Tibial nerve (tissue), 4 donors: ENCODE results near the gene MAPKAP1. TPM values are rescaled to one million over a fixed set of nuclear protein-coding genes. Genes with fewer than 3 reads are reported as not detected.

ENCODE experiments used
- DNase-seq, 2 donors: peaks; one replicate each; pipeline ENCODE4 v3.0.0-alpha.2; 2019; ENCODE audit warnings: low spot score in 2 of 2
- H3K27ac ChIP-seq, 4 donors: fragments of 200-600 bp; sonication (generic) in 3 of 4; one replicate each; pipeline ENCODE4 v1.5.1; 2017 to 2019; ENCODE audit warnings: mild to moderate bottlenecking in 1 of 4
- H3K27me3 ChIP-seq, 2 donors: fragments of 200-600 bp; sonication (generic) in 1 of 2; one replicate each; pipeline versions ENCODE4 v1.5.1 to v1.6.0; 2017 to 2019
- H3K36me3 ChIP-seq, 3 donors: fragments of 200-600 bp; sonication (generic); one replicate each; pipeline ENCODE4 v1.5.1; 2018 to 2019
- H3K4me1 ChIP-seq, 4 donors: fragments of 200-600 bp; sonication (generic) in 3 of 4; one replicate each; pipeline ENCODE4 v1.5.1; 2017 to 2019
- H3K4me3 ChIP-seq, 4 donors: fragments of 200-600 bp; sonication (generic) in 3 of 4; one replicate each; pipeline ENCODE4 v1.5.1; 2017 to 2019; ENCODE audit warnings: mild to moderate bottlenecking in 1 of 4, moderate library complexity in 1 of 4
- H3K9me3 ChIP-seq, 4 donors: fragments of 200-600 bp; sonication (generic) in 3 of 4; one replicate each; pipeline ENCODE4 v1.5.1; 2017 to 2019
- CTCF ChIP-seq, 5 experiments: fragments of 200-600 bp in 3 of 5; fragments of 450-650 bp in 2 of 5; sonication (generic) in 3 of 5; IDR thresholded peaks; one replicate each; pipeline ENCODE4 v1.5.1; 2016 to 2019; ENCODE audit warnings: antibody characterized with exemption in 5 of 5, mild to moderate bottlenecking in 3 of 5, moderate library complexity in 2 of 5
- EP300 ChIP-seq, 2 donors: sonication (generic); formaldehyde crosslinking; IDR thresholded peaks; one replicate each; pipeline ENCODE4 v1.6.1; 2017; ENCODE audit warnings: antibody characterized with exemption in 2 of 2, mild to moderate bottlenecking in 1 of 2
- POLR2A ChIP-seq, 2 donors: fragments of 450-650 bp; IDR thresholded peaks; one replicate each; pipeline ENCODE4 v1.6.1; 2017; ENCODE audit warnings: antibody characterized with exemption in 2 of 2, mild to moderate bottlenecking in 2 of 2, moderate library complexity in 2 of 2
- WGBS, 2 donors: methylation state at CpG; one replicate each; pipeline ENCODE4 v1.1.5; 2018; 5-methylcytosine and 5-hydroxymethylcytosine counted together
- total RNA-seq, 4 donors: library from RNA; depleted of rRNA; stranded (reverse); fragments of >200 nt; gene quantifications; one replicate each; pipeline ENCODE4 v1.1.0, GENCODE V29; 2016

MAPKAP1 gene
- total RNA-seq, 4 donors from 2014 or later = 61.4 to 111 (median 92.7) TPM

- WGBS, 2 donors = 86 to 87% methylated on average over 4 of the region's 4 CpGs
These were observed 103.5 kb downstream of the MAPKAP1 start for GRCh38 chr9:125603478-125604021.

GRCh38 chr9:125601961-125602360 lies 105.0 kb downstream of the MAPKAP1 start:
- TF ChIP-seq EP300 (IDR thresholded peaks at IDR 0.05) (no peak), CTCF (IDR thresholded peaks at IDR 0.05) (no peak), POLR2A (IDR thresholded peaks at IDR 0.05) (no peak)
- Histone ChIP-seq H3K4me3 (no peak overlapping the region), H3K27ac (no peak overlapping the region), H3K4me1 (peaks cover 0 to 6% (median 0%) of the 10 kb centered on the region in 4 donors), H3K9me3 (no peaks in the 10 kb centered on the region), H3K36me3 (no peaks in the 10 kb centered on the region), H3K27me3 (no peaks in the 10 kb centered on the region)
- DNase-seq = no peak
- 94 to 96% methylated on average over 7 of the region's 7 CpGs for WGBS, 2 donors

More at GRCh38 chr9:125603478-125604021, 103.5 kb downstream of the MAPKAP1 start:
- Histone ChIP-seq H3K9me3 (no peaks in the 10 kb centered on the region), H3K36me3 (no peaks in the 10 kb centered on the region), H3K4me3 (no peak overlapping the region), H3K4me1 (peaks cover 0 to 11% (median 0%) of the 10 kb centered on the region in 4 donors), H3K27ac (no peak overlapping the region), H3K27me3 (no peaks in the 10 kb centered on the region)
- no peak for DNase-seq
- TF ChIP-seq EP300 (IDR thresholded peaks at IDR 0.05) = no peak
- TF ChIP-seq POLR2A (IDR thresholded peaks at IDR 0.05) = no peak
- TF ChIP-seq CTCF (IDR thresholded peaks at IDR 0.05) = no peak

GRCh38 chr9:125600194-125600593 lies 106.8 kb downstream of the MAPKAP1 start:
- TF ChIP-seq EP300 (IDR thresholded peaks at IDR 0.05) (no peak), POLR2A (IDR thresholded peaks at IDR 0.05) (no peak), CTCF (IDR thresholded peaks at IDR 0.05) (no peak)
- WGBS, 2 donors = 54 to 70% methylated on average over 1 of the region's 1 CpG
- Histone ChIP-seq H3K27me3 (no peaks in the 10 kb centered on the region), H3K4me1 (peaks cover 0 to 6% (median 0%) of the 10 kb centered on the region in 4 donors), H3K4me3 (no peak overlapping the region), H3K36me3 (no peaks in the 10 kb centered on the region), H3K27ac (no peak overlapping the region), H3K9me3 (no peaks in the 10 kb centered on the region)
- DNase-seq = no peak

- H3K4me3 ChIP-seq = no peak overlapping the region
- WGBS, 2 donors = 82 to 85% methylated on average over 3 of the region's 3 CpGs
- H3K27ac ChIP-seq = no peak overlapping the region
- H3K36me3 ChIP-seq = no peaks in the 10 kb centered on the region
- no peak for TF ChIP-seq CTCF (IDR thresholded peaks at IDR 0.05)
- TF ChIP-seq EP300 (IDR thresholded peaks at IDR 0.05) = no peak
- TF ChIP-seq POLR2A (IDR thresholded peaks at IDR 0.05) = no peak
- no peaks in the 10 kb centered on the region for H3K27me3 ChIP-seq
- no peaks in the 10 kb centered on the region for H3K9me3 ChIP-seq
- H3K4me1 ChIP-seq = peaks cover 0 to 6% (median 0%) of the 10 kb centered on the region in 4 donors
- DNase-seq = no peak
These were observed 112.8 kb downstream of the MAPKAP1 start for GRCh38 chr9:125594223-125594610.

GRCh38 chr9:125593581-125594222 lies 113.3 kb downstream of the MAPKAP1 start:
- TF ChIP-seq CTCF (IDR thresholded peaks at IDR 0.05) (no peak), EP300 (IDR thresholded peaks at IDR 0.05) (no peak), POLR2A (IDR thresholded peaks at IDR 0.05) (no peak)
- no peak for DNase-seq
- no peak overlapping the region for H3K27ac ChIP-seq
- H3K9me3 ChIP-seq = no peaks in the 10 kb centered on the region
- no peaks in the 10 kb centered on the region for H3K27me3 ChIP-seq
- no peaks in the 10 kb centered on the region for H3K36me3 ChIP-seq
- 82 to 83% methylated on average over 6 of the region's 6 CpGs for WGBS, 2 donors
- no peak overlapping the region for H3K4me3 ChIP-seq
- peaks cover 0 to 6% (median 0%) of the 10 kb centered on the region in 4 donors for H3K4me1 ChIP-seq
